ENCODE measurements around the gene ITSN2.

- no peak for TF ChIP-seq POLR2A (IDR thresholded peaks at IDR 0.05; ENCODE audit: extremely low read depth, insufficient read length)
- no peak for TF ChIP-seq MAX (IDR thresholded peaks at IDR 0.05; ENCODE audit: low read depth, low read length)
Measured at GRCh38 chr2:24153478-24153877, 206.9 kb downstream of the ITSN2 start.

Measured in NB4 (cell line).